IMR-90 (cell line): ENCODE measurements around the gene MAML3. TPM values are rescaled to one million over a fixed set of nuclear protein-coding genes. Genes with fewer than 3 reads are reported as not detected.

Experiments used
- polyA plus RNA-seq, 3 experiments: library from polyadenylated mRNA; depleted of rRNA; stranded (reverse); fragments of >200 nt; gene quantifications; 2 replicates each; pipeline ENCODE4 v1.2.3, GENCODE V29; 2012; ENCODE audit warnings: low replicate concordance in 1 of 3
- total RNA-seq: library from RNA; depleted of rRNA; stranded (reverse); fragments of >200 nt; gene quantifications from 2 replicates; pipeline ENCODE4 v1.2.3, GENCODE V29; 2012; rRNA removed

The MAML3 gene
- total and polyA plus RNA-seq, 2 of the 4 experiments (the other 2 are of a cell fraction) = 0.90 to 1.7 TPM

Other genes starting within 250 kb of the MAML3 start
- gene SCOC, start 219.5 kb upstream of the MAML3 start, total RNA-seq = 12.9 and 51.7 TPM in 2 replicates
- 21.2 and 33.2 TPM in 2 replicates for gene SCOC, start 219.5 kb upstream of the MAML3 start, polyA plus RNA-seq (2012; rRNA removed)